GM21390 (cell line): ENCODE results near the gene CLCNKB.
"Not testable (repeated sequence)": the region's sequence is repeated elsewhere in the genome, so short reads cannot be mapped to it uniquely, and the experiment has no call there.

ENCODE experiments used
- ATAC-seq: cut with Tn5 transposase; IDR thresholded peaks from one replicate; pipeline ENCODE4 v1.9.1; 2021; ENCODE audit not compliant: unreplicated experiment

Gene CLCNKB

DNA sequence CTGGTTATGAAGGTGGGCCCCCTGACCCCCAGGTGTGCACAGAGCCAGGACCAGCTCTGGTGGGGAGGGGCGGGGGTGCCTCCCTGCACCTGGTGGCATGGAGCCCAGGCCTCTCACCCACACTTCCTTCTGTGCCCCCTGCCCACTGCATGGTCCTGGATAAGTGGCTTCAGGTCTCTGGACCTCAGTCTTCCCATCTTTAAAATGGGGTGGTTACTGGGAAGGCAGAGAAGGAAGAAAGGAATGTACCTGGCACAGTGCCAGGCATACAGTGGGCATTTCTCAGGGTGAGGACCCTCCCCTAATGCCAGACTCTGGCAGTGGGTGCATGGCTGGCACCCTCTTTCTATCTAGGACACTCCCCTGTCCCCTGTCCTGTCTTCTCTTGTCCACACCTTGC, 14.3 kb upstream of the CLCNKB start:
- no peak for ATAC-seq

DNA sequence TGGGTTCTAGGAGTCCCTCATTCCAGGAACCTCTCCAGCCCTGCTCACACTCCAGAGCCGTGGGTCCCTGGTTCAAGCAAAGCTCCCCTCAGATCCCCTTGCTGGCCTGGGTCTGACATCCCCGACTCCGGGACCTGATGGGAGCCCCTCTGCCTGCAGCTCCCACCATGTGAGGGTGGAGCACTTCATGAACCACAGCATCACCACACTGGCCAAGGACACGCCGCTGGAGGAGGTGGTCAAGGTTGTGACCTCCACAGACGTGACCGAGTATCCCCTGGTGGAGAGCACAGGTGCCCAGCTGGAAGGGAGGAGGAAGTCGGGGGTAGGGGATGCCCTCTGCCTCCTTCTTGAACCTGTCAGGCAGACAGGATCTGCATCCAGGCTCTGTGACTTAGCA, 12.0 kb upstream of the CLCNKB start:
- ATAC-seq = no peak

- no peak for ATAC-seq
Observed at GRCh38 chr1:16032388-16033102, 11.0 kb upstream of the CLCNKB start.

- not testable (repeated sequence) for ATAC-seq
Observed at GRCh38 chr1:16033103-16033632, 10.4 kb upstream of the CLCNKB start.

DNA sequence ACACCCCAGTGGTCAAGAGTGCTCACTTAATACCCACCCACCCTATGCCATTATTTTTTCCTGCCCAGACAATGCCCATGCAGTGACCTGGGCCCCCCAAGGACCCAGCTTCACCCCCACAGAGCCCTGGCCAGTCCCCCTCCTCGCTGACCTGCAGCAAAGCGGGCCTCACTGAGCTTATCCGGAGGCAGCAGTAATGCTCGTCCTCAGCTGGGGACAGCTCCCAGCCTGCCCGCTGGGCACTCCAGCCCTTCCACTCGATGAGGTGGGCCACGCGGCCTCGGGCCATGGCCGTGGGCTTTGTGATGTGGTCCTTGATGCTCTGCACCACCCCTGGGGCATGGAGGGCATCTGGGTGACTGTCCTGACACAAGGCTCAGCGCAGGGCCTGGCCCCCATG, 7.1 kb upstream of the CLCNKB start:
- ATAC-seq = not testable (repeated sequence)

- no peak for ATAC-seq
Observed at GRCh38 chr1:16038620-16038912, 5.0 kb upstream of the CLCNKB start.

GRCh38 chr1:16039871-16040270, 3.7 kb upstream of the CLCNKB start:
- not testable (repeated sequence) for ATAC-seq

GRCh38 chr1:16041200-16041599, 2.4 kb upstream of the CLCNKB start:
- ATAC-seq = no peak

DNA sequence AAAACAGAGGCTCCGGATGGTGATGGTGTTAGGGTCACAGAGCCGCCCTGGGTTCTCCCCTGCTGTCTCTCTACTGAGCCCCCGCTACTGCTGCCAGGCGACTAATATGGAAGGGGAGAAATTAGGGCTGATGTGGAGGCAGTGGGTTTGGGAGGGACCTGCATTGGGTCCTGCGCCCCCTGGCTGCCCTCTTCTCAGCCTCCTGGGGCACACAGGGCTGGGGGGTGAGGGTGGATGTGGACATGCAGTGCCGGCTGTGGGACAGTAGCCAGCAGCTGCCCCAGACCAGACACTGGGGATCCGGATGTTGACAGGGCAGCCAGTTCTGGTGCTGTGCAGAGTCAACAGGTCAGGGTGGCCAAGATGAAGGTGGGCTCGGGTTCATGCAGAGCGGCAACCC, 1.5 kb upstream of the CLCNKB start:
- no peak for ATAC-seq

GRCh38 chr1:16042654-16043053, 928 bp upstream of the CLCNKB start:
- not testable (repeated sequence) for ATAC-seq

DNA sequence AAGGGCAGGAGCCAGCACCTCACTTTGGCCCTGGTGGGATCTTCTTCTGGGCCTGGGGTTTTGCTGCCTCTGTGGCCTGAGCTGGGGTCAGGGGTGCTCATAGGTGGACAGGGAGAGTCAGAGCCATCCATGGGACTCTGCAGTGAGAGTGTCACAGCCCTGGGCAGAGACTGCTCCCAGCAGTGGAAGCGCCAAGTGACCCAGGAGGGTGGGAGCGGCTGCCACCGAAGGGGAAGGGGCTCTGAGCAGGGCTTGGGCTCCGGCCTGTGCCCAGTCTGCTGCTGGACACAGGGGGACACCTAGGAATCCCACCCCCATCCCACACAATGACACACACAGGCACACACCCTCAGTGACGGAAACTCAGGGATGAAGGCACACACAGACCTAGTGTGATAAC, 368 bp downstream of the CLCNKB start:
- ATAC-seq = no peak

GRCh38 chr1:16046842-16047241, 3.3 kb downstream of the CLCNKB start:
- no peak for ATAC-seq

- no peak for ATAC-seq
Observed at GRCh38 chr1:16047791-16048475, 4.4 kb downstream of the CLCNKB start.

DNA sequence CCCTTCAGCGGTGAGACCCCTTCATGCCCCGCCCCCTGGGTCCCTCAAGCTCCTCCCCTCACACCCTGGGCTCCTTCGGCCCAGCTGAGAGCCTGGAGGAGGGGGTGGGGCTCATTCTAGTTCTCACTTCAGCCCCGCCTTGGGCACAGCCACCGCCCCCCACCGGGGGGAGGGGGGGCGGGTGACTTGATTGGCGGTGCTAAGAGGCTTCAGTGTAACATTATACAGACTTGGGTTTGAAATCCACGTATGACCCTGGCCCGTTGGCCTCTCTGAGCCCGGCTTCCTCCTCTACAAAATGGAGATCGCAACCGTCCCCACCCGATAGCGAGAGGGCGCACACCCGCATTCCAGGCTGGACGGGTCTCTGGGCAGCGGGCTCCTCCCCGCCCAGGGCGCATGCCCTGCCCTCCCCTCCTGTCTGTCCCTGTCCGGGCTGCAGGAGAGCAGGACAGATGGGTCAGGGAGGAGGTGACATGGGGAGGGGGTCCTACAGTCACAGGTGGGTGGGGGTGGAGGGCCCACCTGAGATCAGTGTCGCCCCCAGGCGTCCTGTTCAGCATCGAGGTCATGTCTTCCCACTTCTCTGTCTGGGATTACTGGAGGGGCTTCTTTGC, 5.1 kb downstream of the CLCNKB start:
- ATAC-seq = no peak

DNA sequence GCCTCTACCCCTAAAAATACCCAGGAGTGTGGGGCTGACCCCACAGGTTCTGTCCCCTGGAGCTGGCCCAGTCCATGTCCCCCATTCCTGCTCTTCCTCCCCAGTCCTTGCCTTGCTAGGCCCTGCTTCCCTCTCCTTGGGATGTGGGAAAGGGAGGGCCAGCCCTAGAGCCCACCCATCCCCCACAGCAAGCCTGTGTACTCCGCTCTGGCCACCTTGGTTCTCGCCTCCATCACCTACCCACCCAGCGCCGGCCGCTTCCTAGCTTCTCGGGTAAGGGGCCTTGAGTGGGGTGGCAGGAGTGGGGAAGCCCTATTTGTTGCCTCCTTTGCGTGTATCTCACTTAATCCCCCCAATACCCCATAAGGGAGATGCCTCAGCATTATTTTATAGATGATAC, 6.7 kb downstream of the CLCNKB start:
- ATAC-seq = no peak

- no peak for ATAC-seq
Observed at GRCh38 chr1:16051039-16051438, 7.5 kb downstream of the CLCNKB start.

- not testable (repeated sequence) for ATAC-seq
Observed at GRCh38 chr1:16051949-16052348, 8.4 kb downstream of the CLCNKB start.

DNA sequence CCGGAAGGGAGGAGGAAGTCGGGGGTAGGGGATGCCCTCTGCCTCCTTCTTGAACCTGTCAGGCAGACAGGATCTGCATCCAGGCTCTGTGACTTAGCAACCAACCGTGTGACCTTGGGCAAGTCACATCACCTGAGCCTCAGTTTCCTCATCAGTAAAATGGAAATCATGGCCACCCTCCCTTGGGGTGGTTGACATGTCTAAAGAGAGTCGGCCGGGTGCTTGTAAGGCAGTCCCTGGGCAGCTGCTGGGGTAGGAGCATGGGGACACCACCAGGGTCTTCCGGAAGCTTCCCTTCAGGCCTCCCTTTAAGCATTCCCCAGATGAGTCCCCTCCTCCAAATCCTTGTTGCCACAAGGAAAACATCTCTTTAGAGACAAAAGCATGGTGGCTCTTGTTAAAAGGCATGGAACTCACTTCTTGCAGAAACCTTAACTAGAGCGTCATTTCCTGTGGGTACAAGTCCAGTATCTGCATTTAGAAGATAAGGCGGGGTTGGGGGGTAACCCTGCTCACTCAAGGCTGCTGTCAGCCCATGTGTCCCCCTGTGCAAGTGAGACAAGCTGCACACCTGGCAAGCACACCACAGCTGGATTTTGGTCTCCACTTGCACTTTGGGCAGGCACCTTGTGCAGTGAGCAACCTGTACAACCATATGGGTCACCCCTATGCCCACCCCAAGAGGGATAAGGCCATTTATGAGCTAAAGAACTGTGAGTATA, 10.4 kb downstream of the CLCNKB start:
- no peak for ATAC-seq

GRCh38 chr1:16054598-16055540, 11.3 kb downstream of the CLCNKB start:
- ATAC-seq = no peak
